CD1c-positive myeloid dendritic cell (primary cell): ENCODE measurements around the gene RPS14.
"Not testable (repeated sequence)": the region's sequence is repeated elsewhere in the genome, so short reads cannot be mapped to it uniquely, and the experiment has no call there.

ENCODE experiments used
- DNase-seq: peaks from one replicate; pipeline ENCODE4 v3.0.0-alpha.2; 2016; ENCODE audit errors: extremely low spot score

RPS14 gene

DNA sequence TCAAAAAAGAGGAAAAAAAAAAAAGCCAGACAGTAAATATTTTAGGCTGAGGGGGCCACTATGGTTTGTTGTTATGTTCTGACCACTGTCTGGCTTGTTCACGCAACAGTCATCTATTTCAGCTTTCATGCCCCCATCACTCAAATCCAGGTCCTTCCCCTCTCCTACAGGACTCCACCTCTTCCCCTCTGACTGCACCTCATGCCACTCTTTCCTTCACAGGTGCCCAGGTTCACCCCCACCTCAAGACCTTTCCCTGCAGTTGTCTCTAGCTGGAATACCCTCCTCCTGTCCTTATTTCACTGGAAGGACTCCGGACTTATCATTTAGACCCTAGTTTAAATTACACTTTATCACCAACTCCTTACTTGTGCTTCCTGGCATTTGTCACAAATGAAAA, 3.5 kb downstream of the RPS14 start:
- DNase-seq = no peak

DNA sequence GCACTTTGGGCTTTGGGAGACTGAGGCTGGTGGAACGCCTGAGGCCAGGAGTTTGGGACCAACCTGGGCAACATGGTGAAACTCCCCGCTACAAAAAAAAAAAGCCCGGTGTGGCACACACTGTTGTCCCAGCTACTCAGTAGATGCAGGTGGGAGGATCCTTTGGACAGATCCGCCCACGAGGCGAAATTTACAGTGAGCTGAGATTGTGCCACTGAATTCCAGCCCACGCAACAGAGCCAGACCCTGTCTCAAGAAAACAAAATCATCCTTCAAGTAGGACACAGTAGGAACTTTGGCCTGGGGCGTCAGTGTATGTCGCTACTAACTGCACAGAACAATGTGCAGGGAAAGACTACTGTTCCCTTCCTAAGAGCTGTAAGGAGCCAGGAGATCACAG, 4.8 kb downstream of the RPS14 start:
- no peak for DNase-seq

GRCh38 chr5:150443242-150444075, 6.1 kb downstream of the RPS14 start:
- DNase-seq = no peak

GRCh38 chr5:150442699-150443080, 6.8 kb downstream of the RPS14 start:
- DNase-seq = no peak

DNA sequence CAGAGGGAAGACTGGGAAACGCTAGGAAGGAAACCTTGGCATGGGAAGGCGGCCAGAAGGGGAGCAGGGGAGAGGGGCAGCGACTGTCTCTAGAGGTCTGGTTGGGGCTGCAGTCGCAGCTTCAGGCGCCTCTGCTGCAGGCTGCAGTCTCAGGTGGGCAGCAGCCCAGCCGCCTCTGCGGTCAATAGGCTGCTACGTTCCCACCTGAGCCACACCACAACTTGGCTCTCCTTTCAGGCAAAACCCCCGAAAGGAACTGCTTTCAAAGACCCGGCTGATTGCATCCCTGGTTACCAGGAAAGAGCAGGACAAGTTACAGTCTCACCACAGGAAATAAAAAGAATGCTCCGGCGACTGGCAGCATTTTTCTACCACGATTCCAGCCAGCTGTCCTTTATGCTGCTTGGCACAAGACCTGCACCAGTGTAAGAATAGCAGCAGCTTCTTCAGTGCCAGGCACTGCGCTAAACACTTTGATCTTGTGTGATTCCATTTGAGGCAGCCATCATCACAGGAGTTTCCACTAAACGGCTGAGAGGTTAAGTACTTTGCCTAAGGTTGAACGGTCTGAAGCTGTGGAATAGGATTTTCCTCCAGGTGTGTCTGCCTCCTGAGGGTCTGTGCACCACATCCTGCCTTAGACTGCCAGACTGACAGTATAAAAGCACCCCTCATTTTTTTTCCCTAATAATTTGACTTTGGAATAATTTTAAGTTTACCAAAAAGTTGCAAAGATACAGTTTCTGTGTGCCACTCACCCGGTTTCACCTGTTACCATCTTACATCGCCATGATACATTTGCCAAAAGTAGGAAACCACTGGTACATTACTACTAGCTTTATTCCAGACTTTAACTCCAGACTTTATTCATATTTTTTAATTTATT, 7.5 kb downstream of the RPS14 start:
- DNase-seq = no peak

- no peak for DNase-seq
These were observed 8.4 kb downstream of the RPS14 start for GRCh38 chr5:150440948-150441812.

DNA sequence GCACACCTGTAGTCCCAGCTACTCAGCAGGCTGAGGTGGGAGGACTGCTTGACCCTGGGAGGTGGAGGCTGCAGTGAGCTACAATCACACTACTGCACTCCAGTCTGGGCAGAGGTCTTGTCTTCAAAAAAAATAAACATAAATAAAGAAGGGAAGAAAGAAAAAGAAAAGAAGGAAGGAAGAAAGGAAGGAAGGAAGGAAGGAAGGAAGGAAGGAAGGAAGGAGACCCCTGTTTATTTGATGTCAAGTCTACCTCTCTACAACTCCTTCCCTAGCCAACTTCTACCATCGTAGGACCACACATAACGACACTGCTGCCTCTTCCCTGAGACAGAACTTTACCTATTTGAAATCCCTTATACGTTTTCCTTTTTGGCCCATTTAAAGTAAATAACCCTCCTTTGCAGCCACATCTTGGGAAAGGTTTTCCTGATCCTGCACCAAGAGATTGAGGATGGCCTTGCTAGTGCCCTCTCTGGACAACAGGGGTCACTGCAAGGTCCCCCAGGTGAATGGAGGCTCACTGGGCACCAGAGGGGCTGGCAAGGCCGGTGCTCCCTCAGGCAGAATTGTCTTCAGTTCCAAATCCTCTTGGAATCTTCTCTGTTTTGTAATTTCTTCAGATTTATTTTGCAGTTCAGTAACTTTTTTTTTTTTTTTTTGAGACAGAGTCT, 10.5 kb downstream of the RPS14 start:
- no peak for DNase-seq

DNA sequence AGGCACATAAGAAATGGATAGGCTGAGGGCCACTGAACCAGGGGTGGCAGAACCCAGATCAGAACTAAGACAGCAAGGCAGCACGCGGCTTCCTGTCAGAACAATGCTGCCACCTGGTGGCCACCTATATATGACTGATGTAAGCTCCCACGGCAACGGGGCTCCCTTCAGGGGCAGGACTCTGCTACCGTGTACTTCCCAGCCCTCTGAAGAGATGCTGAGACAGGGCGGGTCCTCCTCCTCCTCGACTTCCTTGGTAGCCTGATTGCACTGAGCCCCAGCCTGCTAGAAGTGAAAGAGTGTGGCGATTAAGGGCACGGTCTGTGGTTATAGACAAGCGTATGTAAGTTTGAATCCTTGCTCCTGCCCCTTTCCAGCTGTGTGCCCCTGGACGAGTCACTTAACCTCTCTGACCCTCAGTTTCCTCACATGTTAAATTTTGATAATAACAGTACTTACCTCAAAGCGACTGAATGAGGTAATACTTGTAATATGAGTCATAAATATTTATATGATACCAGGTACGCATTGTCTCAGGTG, 13.3 kb downstream of the RPS14 start:
- peak; percentile 94 for DNase-seq

GRCh38 chr5:150434464-150434863, 15.1 kb downstream of the RPS14 start:
- no peak for DNase-seq

- DNase-seq = no peak
These were observed 18.0 kb downstream of the RPS14 start for GRCh38 chr5:150431574-150431973.

GRCh38 chr5:150431048-150431447, 18.5 kb downstream of the RPS14 start:
- DNase-seq = no peak

GRCh38 chr5:150429410-150429873, 20.1 kb downstream of the RPS14 start:
- DNase-seq = peak; percentile 88

DNA sequence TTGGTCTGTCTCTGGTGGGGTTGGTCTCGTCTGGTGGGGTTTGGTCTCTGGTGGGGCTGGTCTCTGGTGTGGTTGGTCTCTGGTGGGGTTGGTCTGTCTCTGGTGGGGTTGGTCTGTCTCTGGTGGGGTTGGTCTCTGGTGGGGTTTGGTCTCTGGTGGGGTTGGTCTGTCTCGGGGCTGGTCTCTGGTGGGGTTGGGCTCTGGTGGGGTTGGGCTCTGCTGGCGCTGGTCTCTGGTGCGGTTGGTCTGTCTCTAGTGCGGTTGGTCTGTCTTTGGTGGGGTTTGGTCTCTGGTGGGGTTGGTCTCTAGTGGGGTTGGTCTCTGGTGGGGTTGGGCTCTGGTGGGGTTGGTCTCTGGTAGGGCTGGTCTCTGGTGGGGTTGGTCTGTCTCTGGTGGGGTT, 20.6 kb downstream of the RPS14 start:
- DNase-seq = no peak

DNA sequence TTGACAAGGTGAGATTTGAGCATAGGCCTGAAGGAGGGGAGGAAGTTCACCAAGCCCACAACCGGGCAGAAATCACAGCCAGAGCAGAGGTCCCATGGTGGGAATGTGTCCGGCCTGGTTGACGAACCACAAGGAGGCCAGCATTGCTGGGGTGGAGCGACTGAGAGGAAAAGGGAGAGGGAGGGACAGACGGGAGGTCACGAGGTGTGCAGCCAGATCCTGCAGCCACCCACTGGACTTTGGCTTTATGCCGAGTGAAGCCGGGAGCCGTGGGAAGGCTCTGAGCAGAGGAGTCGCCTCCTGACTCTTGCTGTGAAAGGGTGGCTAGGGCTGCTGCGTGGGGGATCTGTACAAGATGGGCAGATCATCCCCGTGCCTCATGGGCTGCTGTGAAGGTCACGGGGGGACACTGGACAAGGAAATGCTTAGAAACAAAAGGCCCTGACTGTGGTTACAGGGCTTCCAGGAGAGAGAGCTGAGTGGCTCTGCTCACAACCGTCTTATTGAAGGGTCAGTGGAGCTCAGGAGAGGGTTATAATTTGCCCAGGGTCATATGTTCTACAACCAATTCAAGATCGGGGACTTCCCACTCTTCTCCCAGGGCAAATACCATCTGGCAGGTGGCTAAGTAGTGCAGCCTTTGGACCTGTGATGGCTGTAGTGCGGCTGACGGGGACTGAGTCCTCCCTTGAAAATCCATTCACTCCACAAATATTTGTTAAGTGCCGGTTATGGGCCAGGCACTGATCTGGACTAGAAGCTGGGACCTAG, 21.2 kb downstream of the RPS14 start:
- peak; percentile 51 for DNase-seq

GRCh38 chr5:150426165-150426564, 23.4 kb downstream of the RPS14 start:
- DNase-seq = not testable (repeated sequence)

DNA sequence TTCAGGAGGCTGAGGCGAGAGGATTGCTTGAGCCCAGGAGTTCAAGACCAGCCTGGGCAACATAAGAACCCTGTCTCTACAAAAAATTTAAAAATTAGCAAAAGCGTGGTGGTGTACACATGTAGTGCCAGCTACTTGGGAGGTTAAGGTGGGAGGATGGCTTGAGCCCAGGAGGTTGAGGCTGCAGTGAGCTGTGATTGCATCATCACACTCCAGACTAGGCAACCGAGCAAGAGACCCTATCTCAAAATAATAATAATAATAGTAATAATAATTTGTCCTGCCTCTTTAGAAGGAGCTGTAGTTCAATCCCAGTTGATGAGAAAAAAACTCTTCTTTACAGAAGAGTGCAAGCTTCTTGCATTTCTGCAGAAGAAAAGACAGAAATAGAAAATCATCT, 26.8 kb downstream of the RPS14 start:
- no peak for DNase-seq

DNA sequence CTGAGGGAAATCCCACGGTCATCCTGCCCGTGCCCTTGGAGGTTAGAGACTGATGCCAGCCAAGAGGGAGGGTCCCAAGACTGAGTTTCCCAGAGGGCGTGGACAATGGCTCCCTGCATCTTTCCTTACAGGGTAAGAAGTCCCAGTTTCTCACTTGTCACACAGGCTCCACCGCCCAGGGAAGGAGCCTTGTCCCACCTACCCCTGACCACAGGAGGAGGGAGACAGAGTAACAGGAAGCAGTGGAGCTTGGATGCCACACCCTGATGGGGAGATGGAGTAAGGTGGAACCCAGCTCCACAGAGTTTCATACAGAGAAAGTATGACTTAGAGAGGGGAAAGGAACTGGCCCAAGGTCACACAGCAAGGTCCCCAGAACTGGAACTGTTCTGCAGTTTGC, 27.5 kb downstream of the RPS14 start:
- no peak for DNase-seq

GRCh38 chr5:150419630-150420270, 29.8 kb downstream of the RPS14 start:
- DNase-seq = no peak

DNA sequence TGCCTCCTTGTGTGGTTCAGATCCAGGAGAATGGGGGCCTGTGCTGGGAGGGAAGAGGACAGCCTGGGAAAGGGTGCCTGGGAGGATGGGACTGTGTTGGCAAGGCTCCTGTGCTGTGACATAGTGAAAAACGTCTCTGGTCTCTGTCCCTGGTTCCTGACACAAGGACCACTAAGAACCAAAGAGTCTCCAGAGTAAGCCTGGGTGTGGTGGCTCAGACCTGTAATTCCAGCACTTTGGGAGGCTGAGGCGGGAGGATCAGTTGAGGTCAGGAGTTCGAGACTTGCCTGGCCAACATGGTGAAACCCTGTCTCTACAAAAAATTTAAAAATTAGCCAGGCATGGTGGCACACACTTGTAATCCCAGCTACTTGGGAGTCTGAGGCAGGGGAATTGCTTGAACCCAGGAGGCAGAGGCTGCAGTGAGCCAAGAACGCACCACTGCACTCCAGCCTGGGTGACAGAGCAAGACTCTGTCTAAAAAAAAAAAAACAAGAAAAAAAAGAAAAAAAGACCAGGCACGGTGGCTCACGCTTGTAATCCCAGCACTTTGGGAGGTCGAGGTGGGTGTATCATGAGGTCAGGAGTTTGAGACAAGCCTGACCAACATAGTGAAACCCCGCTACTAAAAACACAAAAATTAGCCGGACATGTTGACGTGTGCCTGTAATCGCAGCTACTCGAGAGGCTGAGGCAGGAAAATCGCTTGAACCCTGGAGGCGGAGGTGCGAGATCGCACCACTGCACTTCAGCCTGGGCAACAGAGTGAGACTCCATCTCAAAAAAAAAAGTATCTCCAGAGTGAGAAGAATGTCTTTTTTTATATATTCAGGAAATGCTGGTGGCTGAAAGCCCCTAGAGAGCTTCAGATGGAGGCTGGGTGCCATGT, 35.4 kb downstream of the RPS14 start:
- not testable (repeated sequence) for DNase-seq
